ENCODE results near the gene PARP6.

PARP6 gene, protein sequence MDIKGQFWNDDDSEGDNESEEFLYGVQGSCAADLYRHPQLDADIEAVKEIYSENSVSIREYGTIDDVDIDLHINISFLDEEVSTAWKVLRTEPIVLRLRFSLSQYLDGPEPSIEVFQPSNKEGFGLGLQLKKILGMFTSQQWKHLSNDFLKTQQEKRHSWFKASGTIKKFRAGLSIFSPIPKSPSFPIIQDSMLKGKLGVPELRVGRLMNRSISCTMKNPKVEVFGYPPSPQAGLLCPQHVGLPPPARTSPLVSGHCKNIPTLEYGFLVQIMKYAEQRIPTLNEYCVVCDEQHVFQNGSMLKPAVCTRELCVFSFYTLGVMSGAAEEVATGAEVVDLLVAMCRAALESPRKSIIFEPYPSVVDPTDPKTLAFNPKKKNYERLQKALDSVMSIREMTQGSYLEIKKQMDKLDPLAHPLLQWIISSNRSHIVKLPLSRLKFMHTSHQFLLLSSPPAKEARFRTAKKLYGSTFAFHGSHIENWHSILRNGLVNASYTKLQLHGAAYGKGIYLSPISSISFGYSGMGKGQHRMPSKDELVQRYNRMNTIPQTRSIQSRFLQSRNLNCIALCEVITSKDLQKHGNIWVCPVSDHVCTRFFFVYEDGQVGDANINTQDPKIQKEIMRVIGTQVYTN

DNA sequence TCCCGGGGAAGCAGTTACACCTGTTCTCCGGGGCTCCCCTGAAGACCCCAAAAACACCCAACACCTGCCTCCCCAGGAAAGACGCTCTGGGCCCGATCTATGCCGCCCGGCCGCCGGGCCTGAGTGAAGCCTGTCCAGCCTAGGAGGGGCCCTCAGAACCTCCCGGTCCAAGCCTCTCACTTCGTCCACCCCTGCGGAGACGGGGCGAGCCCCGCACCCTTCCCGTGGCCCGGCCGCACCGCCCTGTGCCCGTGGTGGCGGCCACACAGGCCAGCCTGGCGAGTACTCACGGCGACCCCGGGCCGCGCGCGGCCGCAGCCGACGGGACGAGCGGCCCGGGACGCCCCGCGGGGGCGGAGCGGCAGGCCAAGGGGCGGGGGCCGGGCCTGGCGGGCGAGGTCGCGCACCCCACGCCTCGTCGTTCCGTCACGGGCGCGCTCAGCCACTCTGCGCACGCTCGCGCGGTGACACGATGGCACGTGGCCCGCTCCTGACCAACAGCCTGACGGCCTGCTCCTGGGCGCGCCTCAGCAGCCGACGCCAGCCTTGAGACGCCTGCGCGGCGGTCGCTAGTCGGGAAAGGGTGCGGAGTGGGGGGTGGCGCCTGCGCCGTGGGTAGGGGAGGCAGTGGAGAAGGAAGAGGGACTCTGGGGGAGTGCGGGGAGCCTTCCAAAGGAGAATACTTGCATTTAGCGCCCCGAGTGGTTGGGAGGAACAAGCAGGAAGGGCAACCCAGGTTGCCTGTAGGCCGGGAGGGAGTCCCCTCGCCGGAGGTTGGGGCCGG lies at the start of gene PARP6:
Gene PARP6, minus strand, starts transcription at position 342 of the 784 bp plus-strand sequence. CDS start 5,077 bp downstream, outside the sequence.
- peak; percentile 92 to 97 for DNase-seq (ENCODE audit: low read depth in 1 of 2, low spot score in 1 of 2)

DNA sequence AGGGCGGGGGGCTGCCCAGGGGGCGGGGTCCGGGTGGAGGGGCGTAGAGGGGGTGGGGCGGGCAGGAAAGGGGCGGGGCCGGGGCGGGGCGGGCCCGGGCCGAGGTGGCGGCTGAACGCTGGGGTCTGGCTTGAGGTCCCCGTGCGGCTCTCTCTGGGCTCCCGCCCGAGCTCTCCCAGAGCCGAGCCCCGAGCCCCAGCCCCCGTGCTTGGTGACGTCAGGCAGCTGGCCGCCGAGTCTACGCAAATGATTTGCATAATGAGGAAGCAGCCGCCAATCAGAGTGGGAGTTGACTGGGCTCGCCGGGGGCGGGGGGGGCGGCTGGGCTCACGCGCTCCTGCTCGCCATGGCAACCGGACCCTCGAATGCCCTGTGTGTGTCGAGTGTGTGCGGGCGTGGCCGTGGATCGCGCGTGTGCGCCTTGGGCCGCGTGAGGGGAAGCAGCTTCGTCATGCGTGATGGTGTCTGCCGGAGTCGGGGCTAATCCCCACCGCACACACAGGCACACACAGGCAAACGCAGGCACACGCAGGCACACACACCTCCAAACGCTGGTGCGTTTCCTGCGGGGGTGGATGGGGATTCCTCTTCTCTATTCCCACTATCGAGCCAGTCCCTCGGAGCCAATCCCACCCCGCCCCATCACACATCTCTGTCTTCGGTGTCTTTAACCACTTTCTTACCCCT lies 47.8 kb upstream of the PARP6 start, which contains the start of gene CELF6:
Gene CELF6, minus strand, starts transcription at position 173 of the 687 bp plus-strand sequence. CDS start 283 bp downstream, outside the sequence.
- peak; percentile 33 to 55 for DNase-seq (ENCODE audit: low read depth in 1 of 2, low spot score in 1 of 2)

DNA sequence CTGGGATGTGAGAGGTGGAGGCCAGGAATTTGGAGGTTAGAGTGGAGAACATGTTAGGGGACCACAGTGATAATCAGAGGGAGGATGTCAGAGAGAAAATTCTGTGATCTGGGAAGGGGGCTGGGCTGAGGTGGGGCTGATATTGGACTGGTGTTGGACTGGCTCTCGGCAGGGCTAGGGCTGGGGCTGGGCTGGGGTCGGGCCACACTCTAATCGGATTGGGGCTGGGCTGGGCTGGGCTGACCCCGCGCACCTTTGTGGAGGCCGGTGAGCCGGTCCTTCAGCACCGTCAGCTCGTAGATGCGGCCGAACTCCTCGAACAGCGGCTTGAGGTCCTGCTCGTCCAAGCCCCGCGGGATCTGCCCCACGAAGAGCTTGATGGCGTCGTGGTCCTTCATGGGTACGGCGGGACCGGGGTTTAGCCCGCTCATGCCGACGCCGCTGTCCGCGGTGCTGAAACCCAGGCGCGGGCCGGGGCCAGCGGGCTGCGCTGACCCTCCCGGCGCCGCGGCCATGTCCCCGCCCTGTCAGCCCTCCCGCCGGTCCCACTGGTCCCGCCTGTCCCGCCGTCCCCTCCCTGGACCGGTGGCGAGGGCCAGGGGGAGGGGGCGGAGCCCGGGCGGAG lies 47.1 kb upstream of the PARP6 start:
- no peak for DNase-seq (ENCODE audit: low read depth in 1 of 2, low spot score in 1 of 2)

- no peak for DNase-seq (ENCODE audit: low read depth in 1 of 2, low spot score in 1 of 2)
Measured at GRCh38 chr15:72318408-72318942, 46.1 kb upstream of the PARP6 start.

DNA sequence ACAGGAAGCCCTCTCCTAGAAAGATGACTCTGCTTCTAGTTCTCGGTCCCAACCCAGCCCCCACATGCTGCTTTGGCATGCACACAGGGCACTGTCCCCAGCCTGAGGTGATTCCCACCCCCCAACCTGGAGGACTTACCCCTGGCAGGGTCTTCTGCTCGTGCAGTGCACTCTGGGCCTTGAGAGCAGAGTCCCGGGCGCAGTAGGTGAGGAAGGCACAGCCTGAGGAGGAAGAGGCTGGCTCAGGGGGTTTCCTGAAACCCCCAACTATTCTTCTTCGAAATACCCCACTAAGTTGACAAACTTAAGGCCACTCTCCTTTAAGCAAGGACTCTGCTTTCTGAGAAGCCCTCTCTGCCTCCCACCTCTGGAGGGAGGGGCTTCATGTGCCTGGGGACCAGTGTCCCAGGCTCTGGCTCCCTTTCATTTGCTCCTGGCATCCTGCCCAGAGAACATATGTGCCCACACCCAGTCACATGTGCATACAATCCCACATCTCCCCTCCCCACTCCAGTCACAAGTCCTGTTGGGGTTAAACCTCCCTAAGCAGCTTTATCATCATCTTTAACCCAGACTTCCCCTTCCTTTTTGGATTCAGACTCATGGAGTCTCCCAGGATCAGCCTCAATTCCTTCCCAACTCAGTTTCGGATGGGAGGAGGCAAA lies 43.5 kb upstream of the PARP6 start:
- no peak for DNase-seq (ENCODE audit: low read depth in 1 of 2, low spot score in 1 of 2)

DNA sequence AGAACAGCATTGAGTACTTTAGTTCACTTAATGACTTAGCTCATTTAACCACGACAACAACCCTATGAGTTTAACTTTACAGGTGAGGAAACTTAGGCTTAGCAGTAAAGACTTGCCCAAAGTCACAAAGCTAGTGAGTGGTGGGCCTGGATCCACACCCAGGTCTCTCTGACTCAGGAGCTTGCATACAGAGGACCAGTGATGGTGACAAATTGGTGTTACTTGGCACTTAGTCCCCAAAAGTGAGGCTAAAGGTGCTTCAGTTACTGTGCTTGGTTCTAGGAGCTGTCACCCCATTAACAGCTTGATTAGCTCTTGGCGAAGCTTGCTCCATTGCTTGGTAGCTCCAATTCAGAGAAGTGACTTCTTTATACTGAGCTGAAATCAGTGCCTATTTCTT lies 41.5 kb upstream of the PARP6 start:
- no peak for DNase-seq (ENCODE audit: low read depth in 1 of 2, low spot score in 1 of 2)

DNA sequence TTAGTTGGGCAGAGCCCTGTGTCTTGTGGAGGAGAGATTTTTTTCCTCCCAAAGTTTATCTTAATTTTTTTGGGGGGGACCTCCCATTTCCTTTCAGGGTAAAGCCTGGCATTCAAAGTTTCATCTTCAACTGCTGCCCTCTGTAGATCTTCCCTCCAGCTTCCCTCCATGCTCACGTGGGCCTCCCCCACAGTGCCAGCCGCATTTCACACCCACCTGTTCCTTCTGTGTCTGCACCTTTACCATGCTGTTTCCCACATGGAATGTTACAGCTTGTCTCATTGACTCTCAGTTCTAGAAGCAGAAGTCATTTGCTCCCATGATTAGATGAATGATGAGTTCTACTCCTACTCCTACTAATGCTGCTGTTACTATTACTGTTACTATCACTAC lies 41.1 kb upstream of the PARP6 start:
- DNase-seq (ENCODE audit: low read depth in 1 of 2, low spot score in 1 of 2): no peak

GRCh38 chr15:72312605-72313447 lies 40.5 kb upstream of the PARP6 start:
- peak; percentile 28 to 38 for DNase-seq (ENCODE audit: low read depth in 1 of 2, low spot score in 1 of 2)

DNA sequence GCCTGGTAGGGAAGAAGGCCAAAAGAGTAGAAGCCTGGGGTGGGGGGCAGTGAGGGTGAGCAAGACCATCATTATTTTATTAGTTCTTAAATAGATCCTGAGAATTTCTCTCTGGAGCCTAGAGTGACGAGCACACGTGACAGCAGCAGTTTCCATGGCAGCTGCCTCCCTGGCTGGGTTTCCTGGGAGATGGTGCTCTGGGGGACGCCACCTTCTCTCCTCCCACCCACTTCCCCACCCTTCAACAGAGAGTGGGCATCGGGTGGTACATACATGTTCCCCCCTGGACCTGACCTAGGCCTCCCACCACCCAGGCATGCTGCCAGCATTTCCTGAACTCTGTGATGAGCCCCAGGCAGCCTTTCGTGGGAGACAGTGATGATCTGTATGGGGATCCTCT lies 34.7 kb upstream of the PARP6 start:
- no peak for DNase-seq (ENCODE audit: low read depth in 1 of 2, low spot score in 1 of 2)

GRCh38 chr15:72306211-72306785 lies 33.9 kb upstream of the PARP6 start:
- DNase-seq (ENCODE audit: low read depth in 1 of 2, low spot score in 1 of 2): no peak

DNA sequence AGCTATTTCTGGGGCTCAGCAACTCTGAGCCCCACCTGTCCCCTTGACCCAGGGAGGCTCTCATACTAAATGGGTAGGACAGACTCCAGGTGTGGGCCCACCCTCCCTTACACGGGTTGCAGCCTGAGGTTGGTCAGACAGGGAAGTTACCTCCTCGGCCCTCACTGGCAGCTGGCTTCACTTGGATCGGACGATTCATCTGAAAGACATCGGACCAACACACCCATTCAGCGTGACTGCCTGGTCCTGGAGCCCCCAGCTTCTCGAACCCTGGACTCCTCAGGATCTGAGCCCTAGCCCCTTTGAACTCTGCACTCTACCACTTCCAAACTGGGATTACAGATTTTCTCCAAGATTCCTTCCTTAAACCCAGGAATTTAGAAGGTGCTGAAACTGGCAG lies 32.2 kb upstream of the PARP6 start:
- DNase-seq (ENCODE audit: low read depth in 1 of 2, low spot score in 1 of 2): no peak

- no peak for DNase-seq (ENCODE audit: low read depth in 1 of 2, low spot score in 1 of 2)
Measured at GRCh38 chr15:72302955-72303354, 30.6 kb upstream of the PARP6 start.

DNA sequence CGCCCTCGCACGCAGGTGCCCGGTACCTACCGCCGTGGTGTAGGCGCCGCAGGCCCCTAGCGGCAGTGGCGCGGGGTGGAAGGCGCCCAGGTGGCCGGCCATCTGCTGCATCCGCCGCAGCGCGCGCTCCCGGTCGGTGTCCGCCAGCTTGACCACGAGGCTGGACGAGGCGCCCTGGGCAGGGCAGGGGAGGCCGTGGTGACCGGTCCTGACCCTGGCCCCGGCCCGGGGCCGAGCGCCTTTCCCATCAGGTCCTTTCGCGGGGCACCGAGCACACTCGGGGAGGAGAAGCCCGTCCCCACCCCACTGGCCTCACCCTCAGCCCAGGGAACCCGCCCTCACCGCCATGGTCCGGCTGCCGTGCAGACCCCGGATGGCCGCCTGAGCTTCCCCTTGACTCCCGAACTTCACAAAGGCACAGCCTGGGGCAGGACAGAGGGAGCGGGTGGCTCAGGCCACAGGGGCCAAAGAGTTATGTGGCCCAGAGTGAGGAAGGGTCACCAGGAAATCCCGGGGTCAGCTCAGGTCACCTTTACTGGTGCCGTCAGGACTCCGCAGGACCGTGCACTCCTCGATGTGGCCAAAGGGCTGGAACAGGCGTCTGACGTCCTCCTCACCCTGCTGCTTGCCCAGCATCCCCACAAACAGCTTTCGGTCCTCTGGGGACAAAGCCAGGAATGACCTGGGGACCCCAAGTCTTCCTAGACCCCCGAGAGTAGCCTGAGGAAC lies 17.4 kb upstream of the PARP6 start:
- no peak for DNase-seq (ENCODE audit: low read depth in 1 of 2, low spot score in 1 of 2)

GRCh38 chr15:72288796-72289596 lies 16.6 kb upstream of the PARP6 start:
- DNase-seq (ENCODE audit: low read depth in 1 of 2, low spot score in 1 of 2): no peak

- DNase-seq (ENCODE audit: low read depth in 1 of 2, low spot score in 1 of 2): peak in 1 of 2 donors; percentile 40
Measured at GRCh38 chr15:72285927-72286516, 13.7 kb upstream of the PARP6 start.

DNA sequence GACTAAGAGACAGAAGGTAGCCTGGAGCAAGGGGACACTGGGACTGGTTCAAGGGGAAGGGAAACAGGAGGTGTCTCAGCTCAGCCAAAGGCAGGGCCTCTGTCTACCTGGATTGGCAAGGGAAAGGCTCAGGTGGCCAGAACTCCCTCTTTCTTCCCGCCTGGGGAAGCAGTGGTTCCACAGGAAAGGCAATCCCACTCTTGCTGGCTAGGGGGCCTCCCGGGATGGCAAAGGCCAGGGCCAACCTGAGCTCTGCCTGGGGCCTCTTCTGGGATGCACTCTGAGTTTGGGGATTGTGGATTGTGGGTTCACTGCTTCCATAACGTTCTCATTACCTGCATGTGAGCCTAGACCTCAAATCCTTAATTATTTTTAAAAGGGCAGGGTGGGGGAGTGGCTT lies 13.0 kb upstream of the PARP6 start:
- no peak for DNase-seq (ENCODE audit: low read depth in 1 of 2, low spot score in 1 of 2)

GRCh38 chr15:72284781-72285180 lies 12.4 kb upstream of the PARP6 start:
- no peak for DNase-seq (ENCODE audit: low read depth in 1 of 2, low spot score in 1 of 2)
